ENCODE measurements around the gene SYMPK.

DNA sequence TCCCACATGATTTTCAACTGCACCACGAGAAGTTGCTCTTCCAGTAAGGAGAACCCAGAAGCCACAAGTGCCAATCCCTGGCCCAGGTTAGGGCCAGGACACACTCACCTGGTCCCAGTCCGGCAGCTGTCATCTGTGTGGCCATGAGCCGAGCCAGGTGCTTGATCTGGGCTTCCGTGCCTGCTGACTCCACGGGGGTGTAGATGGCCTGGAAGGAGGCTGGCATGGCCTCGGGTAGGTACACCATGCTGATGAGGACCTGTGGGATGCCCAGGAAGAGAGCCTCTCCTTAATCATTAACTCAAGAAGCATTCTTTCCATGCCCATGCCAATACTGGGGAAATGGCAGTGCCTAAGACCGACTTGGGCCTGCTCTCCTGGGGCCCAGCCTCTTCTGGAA lies 28.0 kb downstream of the SYMPK start:
- TF ChIP-seq EP300 (IDR thresholded peaks at IDR 0.05), result no peak
- TF ChIP-seq POLR2A (IDR thresholded peaks at IDR 0.05), result no peak
